A172 (cell line): ENCODE data around the gene CYSTM1. TPM values are rescaled to one million over a fixed set of nuclear protein-coding genes. Genes with fewer than 3 reads are reported as not detected.

Experiments used
- DNase-seq: peaks from one replicate; pipeline ENCODE4 v3.0.0-alpha.2; 2015; ENCODE audit warnings: low spot score
- total RNA-seq: library from RNA; depleted of rRNA; stranded (reverse); fragments of >200 nt; shearing (Covaris generic); gene quantifications from 2 replicates; pipeline ENCODE4 v1.2.3, GENCODE V29; 2014

The CYSTM1 gene
- total RNA-seq, 1 experiment from 2014 or later: 48.4 TPM

- no peak for DNase-seq
Observed at GRCh38 chr5:140255460-140256157, 80.6 kb downstream of the CYSTM1 start.

- no peak for DNase-seq
Observed at GRCh38 chr5:140256726-140257125, 81.7 kb downstream of the CYSTM1 start.

GRCh38 chr5:140258016-140258415 is 83.0 kb downstream of the CYSTM1 start:
- DNase-seq: no peak

GRCh38 chr5:140258873-140259272 is 83.9 kb downstream of the CYSTM1 start:
- no peak for DNase-seq

DNA sequence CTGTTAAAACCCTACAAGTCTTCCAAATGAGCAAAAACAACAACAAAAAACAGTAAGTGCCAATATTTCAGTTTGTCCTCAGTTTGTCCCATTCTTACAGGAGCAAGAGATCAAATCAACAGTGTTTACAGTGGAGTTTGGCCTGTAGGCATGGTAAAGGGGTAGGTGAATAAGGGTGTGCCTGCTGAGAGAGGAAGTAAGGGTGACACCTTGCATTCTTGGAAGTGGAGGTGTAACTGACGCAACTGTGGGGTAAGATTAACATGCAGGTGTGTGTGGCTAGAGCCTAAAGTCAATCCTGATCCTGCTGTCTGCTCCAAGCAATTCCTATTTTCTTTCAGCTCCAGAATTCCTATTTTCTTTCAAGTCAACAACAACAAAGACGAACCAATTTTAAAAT is 84.5 kb downstream of the CYSTM1 start:
- DNase-seq: no peak

- no peak for DNase-seq
Observed at GRCh38 chr5:140260089-140260656, 85.2 kb downstream of the CYSTM1 start.

DNA sequence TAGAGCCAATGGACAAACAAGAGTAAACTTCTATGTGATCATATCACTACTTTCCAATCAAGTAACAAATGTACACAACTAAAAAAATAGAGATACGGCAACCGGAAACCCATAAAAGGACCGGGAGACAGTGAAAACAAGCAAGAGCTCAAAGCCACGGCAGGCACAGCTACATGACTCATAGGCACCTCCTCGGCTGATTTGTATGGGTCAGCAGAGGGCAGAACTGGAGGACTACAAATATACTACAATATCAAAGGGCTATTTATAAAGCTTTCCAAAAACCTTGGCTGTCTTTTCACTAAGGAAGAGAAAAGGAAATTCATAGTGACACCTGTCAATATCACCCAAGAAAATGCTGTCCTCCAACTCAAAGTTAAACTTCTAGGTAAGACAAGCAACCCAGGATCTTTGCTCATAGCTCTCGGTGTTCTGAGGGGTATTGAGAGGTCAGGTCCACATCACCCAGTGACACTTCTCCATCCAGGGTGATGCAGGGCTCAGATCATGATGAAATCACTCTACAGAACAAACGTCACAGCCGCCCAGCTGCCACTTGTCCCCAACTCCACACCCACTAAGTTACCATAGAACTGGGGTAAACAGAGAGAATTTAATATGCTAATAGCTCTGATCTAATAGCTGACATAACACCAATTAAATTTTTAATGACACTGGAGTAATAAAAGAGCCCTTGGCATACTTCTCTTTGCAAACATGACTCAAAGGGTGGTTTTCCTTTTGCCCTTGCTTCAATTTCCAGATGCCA is 86.6 kb downstream of the CYSTM1 start:
- DNase-seq: peak; percentile 94

- DNase-seq: no peak
Observed at GRCh38 chr5:140262221-140262620, 87.2 kb downstream of the CYSTM1 start.

- no peak for DNase-seq
Observed at GRCh38 chr5:140262839-140263238, 87.9 kb downstream of the CYSTM1 start.

- no peak for DNase-seq
Observed at GRCh38 chr5:140265845-140266244, 90.9 kb downstream of the CYSTM1 start.

DNA sequence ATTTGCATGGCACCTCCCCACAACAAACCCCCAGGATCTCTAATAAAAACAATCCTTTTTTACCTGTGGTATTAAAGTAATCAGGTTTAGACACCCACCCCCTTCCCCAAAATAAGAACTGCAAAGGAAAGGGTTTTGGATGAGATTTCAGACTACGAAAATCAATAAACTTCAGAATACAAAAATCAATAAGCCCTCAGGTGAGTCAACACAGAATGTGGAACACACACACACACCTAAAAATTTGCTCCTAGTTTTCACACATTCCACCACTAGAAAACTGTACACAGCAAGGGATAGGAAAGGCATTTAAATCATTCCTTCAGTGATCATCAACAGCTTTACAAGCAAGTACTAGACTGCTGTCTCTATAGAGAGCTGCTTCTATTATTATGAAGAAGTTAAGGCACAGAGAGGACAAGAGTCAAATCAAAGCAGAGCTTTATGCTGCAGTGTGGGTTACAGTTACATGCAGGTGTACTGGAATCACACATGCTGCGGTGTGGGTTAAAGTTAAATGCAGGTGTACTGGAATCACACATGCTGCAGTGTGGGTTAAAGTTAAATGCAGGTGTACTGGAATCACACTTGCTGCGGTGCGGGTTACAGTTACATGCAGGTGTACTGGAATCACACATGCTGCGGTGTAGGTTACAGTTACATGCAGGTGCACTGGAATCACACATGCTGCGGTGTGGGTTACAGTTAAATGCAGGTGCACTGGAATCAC is 91.6 kb downstream of the CYSTM1 start:
- DNase-seq: no peak

GRCh38 chr5:140267201-140267540 is 92.2 kb downstream of the CYSTM1 start:
- DNase-seq: no peak

GRCh38 chr5:140267559-140268018 is 92.6 kb downstream of the CYSTM1 start:
- DNase-seq: no peak

- no peak for DNase-seq
Observed at GRCh38 chr5:140270008-140270407, 95.0 kb downstream of the CYSTM1 start.

DNA sequence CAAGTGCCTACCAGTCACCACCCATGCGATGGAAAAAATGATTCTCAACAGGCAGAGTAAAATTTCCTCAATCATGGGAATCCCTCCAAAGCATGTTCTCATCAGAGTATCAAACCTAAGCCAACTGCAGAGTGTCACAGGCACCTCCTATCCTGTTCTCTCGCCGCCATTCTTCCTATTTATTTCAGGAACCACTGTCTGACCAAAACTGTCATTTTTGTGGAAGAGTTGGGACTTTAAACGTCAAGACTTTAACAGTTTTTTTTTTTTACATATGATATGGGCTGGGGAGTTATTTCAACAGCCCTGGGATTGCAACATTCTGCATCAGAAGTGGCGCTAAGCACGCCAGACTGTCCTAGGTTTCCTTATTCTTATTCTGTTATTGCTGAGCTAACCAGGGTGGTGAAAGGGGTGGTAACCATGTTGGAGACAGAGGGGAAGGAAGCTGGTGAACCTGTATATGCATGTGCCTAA is 98.5 kb downstream of the CYSTM1 start:
- no peak for DNase-seq

- DNase-seq: no peak
Observed at GRCh38 chr5:140275837-140276236, 100.8 kb downstream of the CYSTM1 start.

DNA sequence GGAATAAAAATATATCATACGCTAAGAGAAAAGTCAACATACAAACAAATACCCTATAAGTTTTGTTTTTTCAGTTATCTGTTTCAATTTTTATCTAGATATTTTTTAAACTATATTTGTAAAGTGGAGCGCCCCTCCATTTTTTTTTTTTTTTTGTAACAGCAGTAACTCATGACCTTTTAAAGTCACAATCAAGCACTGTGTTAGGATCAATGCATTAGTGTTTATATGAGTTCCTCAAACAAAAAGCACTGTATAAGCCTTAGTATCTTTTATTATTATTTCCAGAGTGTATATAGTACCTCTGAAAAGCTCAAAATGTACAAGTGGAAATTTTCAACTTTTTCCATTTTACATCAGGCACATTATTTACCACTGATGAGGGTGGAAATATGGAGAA is 107.3 kb downstream of the CYSTM1 start:
- DNase-seq: no peak

- DNase-seq: no peak
Observed at GRCh38 chr5:140284013-140284412, 109.0 kb downstream of the CYSTM1 start.

GRCh38 chr5:140286424-140286823 is 111.4 kb downstream of the CYSTM1 start:
- no peak for DNase-seq

- DNase-seq: no peak
Observed at GRCh38 chr5:140287801-140288521, 113.0 kb downstream of the CYSTM1 start.

- DNase-seq: no peak
Observed at GRCh38 chr5:140292212-140293036, 117.4 kb downstream of the CYSTM1 start.
